GM12801 (cell line): ENCODE results near the gene SPR.

Experiments
- TF ChIP-seq, protein P1 (sequence below): IDR thresholded peaks from one replicate; pipeline ENCODE4 v1.5.1; 2011; ENCODE audit warnings: control low read depth; ENCODE audit not compliant: insufficient read length; ENCODE audit errors: extremely low read depth

SPR gene

DNA sequence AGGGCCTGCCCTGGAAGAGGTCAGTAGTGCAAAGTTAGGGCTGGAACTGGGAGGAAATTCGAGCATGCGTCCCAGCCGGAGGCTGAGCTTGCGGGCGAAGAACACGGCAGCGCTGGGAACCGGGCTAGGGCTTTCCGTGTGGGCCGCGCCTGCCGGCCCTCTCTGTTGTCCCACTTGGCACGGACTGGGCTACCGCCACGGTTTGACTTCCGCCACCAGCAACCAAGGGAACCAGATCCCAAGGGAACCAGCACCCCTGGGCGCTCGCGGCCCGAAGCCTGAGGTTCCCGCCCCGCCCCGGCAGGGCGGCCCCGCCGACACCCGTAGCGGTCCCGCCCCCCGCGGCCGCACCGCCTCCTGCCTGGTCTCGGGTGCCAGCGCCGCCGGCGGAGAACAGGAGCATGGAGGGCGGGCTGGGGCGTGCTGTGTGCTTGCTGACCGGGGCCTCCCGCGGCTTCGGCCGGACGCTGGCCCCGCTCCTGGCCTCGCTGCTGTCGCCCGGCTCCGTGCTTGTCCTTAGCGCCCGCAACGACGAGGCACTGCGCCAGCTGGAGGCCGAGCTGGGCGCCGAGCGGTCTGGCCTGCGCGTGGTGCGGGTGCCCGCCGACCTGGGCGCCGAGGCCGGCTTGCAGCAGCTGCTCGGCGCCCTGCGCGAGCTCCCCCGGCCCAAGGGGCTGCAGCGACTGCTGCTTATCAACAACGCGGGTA, at the start of gene SPR:
Gene SPR (plus strand): TSS at position 377 of the 708 bp plus-strand sequence. CDS start 25 bp downstream, at position 402.
- TF ChIP-seq, protein P1, sequence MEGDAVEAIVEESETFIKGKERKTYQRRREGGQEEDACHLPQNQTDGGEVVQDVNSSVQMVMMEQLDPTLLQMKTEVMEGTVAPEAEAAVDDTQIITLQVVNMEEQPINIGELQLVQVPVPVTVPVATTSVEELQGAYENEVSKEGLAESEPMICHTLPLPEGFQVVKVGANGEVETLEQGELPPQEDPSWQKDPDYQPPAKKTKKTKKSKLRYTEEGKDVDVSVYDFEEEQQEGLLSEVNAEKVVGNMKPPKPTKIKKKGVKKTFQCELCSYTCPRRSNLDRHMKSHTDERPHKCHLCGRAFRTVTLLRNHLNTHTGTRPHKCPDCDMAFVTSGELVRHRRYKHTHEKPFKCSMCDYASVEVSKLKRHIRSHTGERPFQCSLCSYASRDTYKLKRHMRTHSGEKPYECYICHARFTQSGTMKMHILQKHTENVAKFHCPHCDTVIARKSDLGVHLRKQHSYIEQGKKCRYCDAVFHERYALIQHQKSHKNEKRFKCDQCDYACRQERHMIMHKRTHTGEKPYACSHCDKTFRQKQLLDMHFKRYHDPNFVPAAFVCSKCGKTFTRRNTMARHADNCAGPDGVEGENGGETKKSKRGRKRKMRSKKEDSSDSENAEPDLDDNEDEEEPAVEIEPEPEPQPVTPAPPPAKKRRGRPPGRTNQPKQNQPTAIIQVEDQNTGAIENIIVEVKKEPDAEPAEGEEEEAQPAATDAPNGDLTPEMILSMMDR: no peak

DNA sequence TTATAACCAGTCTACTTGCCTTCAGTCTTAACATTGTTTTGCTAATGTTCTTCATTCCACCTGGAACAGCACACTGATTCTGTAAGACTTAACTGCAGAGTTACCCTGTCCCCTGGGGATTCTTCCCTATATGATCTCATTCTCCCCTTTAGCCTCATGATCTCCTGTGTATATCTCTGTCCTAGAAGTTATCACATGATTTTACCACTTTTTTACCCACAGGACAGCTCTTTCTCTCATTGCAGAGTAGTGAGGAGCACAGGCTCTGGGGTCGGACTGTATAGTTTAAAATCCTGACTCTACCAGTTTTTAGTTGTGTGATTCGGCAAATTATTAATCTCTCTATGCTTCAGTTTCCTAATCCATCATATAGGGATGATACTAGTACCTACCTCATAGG, 47.1 kb upstream of the SPR start:
- TF ChIP-seq, protein P1: no peak

DNA sequence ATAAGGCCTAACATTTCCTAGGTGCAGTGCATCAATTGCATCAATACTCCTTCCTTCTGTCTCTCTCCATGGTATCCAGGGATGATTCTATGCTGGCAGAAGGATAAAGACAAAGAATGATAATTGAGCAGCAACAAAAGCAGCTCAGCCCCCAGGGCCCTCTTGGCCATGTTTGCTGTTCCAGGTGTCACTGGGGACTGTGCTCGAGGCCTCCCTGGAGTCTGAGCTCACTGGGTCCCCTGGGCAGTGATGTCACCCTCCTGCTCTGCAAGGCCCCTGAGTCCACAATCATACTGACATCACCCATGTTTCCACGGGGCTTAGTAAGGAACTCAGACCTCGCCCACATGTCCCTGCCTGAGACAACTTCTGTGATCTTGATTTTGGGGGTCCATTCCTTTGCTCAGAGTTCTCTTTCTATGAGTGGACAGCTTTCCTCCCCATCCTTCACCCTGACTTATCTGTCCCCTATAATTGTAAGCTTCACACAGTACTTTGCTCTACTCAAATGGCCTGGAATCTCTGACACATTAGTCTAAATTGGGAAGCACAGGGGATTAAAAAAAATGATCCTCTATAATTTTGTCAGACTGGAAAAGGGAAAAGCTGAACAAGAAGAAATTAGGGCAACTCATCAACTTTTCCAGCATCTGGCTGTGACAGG, 45.6 kb upstream of the SPR start:
- TF ChIP-seq, protein P1: no peak

DNA sequence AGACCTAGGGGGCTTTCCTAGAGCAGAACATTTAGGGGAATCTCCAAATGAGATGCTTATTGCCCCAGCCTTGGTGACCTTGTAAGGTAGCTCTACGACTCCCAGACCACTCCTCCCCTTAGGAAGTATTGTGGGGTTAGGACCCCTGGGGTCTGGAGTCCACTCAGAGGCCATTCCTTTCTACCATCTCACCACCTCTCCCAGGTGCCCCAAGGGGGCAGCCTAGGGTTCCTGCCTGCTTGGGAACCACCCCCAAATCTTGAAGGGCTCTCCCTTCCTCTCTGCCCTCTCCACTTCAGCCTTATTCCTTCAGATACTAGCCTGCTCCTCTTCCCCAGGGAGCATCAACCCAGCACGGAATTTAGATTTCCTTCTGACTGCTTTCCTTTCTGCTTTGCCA, 43.9 kb upstream of the SPR start:
- TF ChIP-seq, protein P1: no peak

DNA sequence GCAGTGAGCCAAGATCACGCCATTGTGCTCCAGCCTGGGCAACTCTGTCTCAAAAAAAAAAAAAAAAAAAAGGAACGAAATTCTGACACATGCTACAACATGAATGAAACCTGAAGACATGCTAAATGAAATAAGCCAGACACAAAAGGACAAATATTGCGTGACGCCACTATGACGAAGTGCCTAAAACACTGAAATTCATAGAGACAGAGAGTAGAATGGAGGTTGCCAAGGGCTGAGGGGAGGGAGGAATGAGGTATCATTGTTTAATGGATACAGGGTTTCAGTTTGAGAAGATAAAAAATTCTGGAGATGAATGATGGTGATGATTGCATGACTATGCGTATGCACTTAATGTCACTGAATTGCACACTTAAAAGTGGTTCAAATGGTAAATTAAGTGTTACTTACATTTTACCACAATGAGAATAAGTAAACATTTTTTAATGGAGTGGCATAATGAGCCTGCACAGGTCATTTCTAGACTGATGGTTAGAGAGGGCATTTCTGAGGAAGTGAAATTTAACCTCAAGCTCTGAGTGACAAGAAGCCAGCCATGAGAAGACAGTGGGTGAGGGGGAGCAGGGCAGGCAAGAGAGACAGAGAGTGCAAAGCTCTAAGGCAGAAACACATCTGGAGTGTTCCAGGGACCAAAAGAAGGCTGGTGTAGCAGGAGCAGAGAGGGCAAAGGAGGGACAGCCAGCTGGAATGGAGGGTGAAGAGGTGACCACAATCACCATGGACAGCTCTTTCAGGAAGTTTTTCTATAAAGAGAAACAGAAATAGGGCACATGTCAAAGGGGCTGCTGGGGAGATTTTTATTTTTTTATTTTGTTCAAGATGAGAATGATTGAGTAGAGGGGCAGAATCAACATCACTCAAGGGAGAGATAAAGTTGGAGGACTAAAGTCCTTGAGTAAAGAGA, 40.8 kb upstream of the SPR start:
- TF ChIP-seq, protein P1: no peak

DNA sequence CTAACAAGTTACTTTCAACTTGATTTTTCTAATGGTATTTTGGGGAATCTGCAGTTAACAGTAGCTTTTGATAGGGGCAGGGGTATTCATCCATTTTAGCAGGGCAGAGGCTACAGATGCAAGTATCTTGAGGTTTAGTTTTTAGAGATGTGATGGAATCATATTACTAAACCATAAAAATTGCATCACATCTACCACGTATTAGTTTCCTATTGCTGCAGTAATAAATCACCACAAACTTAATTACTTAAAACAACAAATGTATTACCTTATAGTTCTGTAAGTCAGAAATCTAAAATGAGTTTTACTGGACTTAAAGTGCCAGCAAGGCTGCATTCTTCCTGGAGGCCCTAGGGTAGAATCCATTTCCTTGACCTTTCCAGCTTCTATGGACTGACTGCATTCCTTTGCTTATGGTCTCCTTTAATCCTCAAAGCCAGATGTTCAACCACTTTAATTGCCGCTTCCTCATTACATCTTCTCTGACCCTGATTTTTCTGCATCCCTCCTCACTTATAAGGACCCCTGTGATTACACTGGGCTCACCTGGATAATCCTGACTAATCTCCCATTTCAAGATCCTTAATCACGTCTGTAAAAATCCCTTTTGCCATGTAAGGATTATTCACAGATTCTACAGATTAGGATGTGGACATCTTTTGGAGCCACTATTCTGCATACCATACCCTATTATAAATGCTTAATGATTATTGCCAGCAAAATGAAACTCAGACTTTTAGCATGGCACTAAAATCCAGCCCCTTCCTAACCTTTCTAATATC, 39.5 kb upstream of the SPR start:
- TF ChIP-seq, protein P1: no peak
